Osteocyte (in vitro differentiated cells): ENCODE results near the gene TIMD4. TPM values are rescaled to one million over a fixed set of nuclear protein-coding genes. Genes with fewer than 3 reads are reported as not detected.

Source experiments
- DNase-seq: peaks from one replicate; pipeline ENCODE4 v3.0.0; 2021; ENCODE audit warnings: mixed read lengths; ENCODE audit not compliant: unreplicated experiment; ENCODE audit errors: extremely low spot score
- H3K27ac Mint-ChIP-seq: one replicate; pipeline ENCODE4 v1.8.0; 2021; ENCODE audit warnings: mild to moderate bottlenecking, mixed read lengths; ENCODE audit not compliant: unreplicated experiment
- H3K27me3 Mint-ChIP-seq: one replicate; pipeline ENCODE4 v1.8.0; 2021; ENCODE audit warnings: mixed read lengths; ENCODE audit not compliant: unreplicated experiment
- H3K36me3 Mint-ChIP-seq: one replicate; pipeline ENCODE4 v1.8.0; 2021; ENCODE audit warnings: mixed read lengths; ENCODE audit not compliant: unreplicated experiment
- H3K4me1 Mint-ChIP-seq: one replicate; pipeline ENCODE4 v1.8.0; 2021; ENCODE audit warnings: mixed read lengths; ENCODE audit not compliant: unreplicated experiment
- H3K4me3 Mint-ChIP-seq: one replicate; pipeline ENCODE4 v1.8.0; 2021; ENCODE audit warnings: mild to moderate bottlenecking, moderate library complexity, mixed read lengths; ENCODE audit not compliant: unreplicated experiment
- H3K9me3 Mint-ChIP-seq: one replicate; pipeline ENCODE4 v1.8.0; 2021; ENCODE audit warnings: mixed read lengths; ENCODE audit not compliant: unreplicated experiment
- CTCF ChIP-seq: fragments of 200-600 bp; sonication (generic); IDR thresholded peaks from 2 replicates; pipeline ENCODE4 v1.5.0; 2021; ENCODE audit warnings: antibody characterized with exemption, mild to moderate bottlenecking, moderate library complexity
- total RNA-seq: library from RNA; stranded (reverse); gene quantifications from 2 replicates; pipeline ENCODE4 v1.2.1, GENCODE V29; 2021

The TIMD4 gene
- total RNA-seq, 1 donor from 2014 or later: not detected

GRCh38 chr5:156922207-156922792, 40.7 kb downstream of the TIMD4 start:
- Mint-ChIP-seq H3K27ac (no peak overlapping the region), H3K4me3 (no peak overlapping the region), H3K36me3 (no peaks in the 10 kb centered on the region), H3K4me1 (no peaks in the 10 kb centered on the region), H3K27me3 (no peaks in the 10 kb centered on the region), H3K9me3 (no peaks in the 10 kb centered on the region)
- no peak for TF ChIP-seq CTCF
- DNase-seq: no peak

- Mint-ChIP-seq H3K4me1 (no peaks in the 10 kb centered on the region), H3K27ac (no peak overlapping the region), H3K27me3 (no peaks in the 10 kb centered on the region), H3K36me3 (no peaks in the 10 kb centered on the region), H3K9me3 (no peaks in the 10 kb centered on the region), H3K4me3 (no peak overlapping the region)
- DNase-seq: no peak
- no peak for TF ChIP-seq CTCF
Measured at GRCh38 chr5:156920861-156921431, 42.1 kb downstream of the TIMD4 start.

GRCh38 chr5:156920042-156920860, 42.8 kb downstream of the TIMD4 start:
- no peak for TF ChIP-seq CTCF
- DNase-seq: no peak
- no peaks in the 10 kb centered on the region for H3K36me3 Mint-ChIP-seq
- no peaks in the 10 kb centered on the region for H3K4me1 Mint-ChIP-seq
- H3K9me3 Mint-ChIP-seq: no peaks in the 10 kb centered on the region
- H3K27me3 Mint-ChIP-seq: no peaks in the 10 kb centered on the region
- no peak overlapping the region for H3K27ac Mint-ChIP-seq
- no peak overlapping the region for H3K4me3 Mint-ChIP-seq

- no peak for TF ChIP-seq CTCF
- Mint-ChIP-seq H3K27ac (no peak overlapping the region), H3K4me1 (no peaks in the 10 kb centered on the region)
Measured at GRCh38 chr5:156918311-156918845, 44.6 kb downstream of the TIMD4 start.

GRCh38 chr5:156914371-156914737, 48.7 kb downstream of the TIMD4 start:
- no peak overlapping the region for H3K4me3 Mint-ChIP-seq
- H3K27me3 Mint-ChIP-seq: no peaks in the 10 kb centered on the region
- no peak for TF ChIP-seq CTCF
- H3K4me1 Mint-ChIP-seq: no peaks in the 10 kb centered on the region
- H3K27ac Mint-ChIP-seq: no peak overlapping the region
- H3K9me3 Mint-ChIP-seq: no peaks in the 10 kb centered on the region
- no peaks in the 10 kb centered on the region for H3K36me3 Mint-ChIP-seq
- DNase-seq: no peak

More at GRCh38 chr5:156918311-156918845, 44.6 kb downstream of the TIMD4 start:
- no peaks in the 10 kb centered on the region for H3K27me3 Mint-ChIP-seq
- DNase-seq: no peak
- no peak overlapping the region for H3K4me3 Mint-ChIP-seq
- no peaks in the 10 kb centered on the region for H3K36me3 Mint-ChIP-seq
- no peaks in the 10 kb centered on the region for H3K9me3 Mint-ChIP-seq
